Stimulated activated CD8-positive, alpha-beta memory T cell treated with anti-CD3 and anti-CD28 coated beads, Interleukin-15, amount 100 ng/mL, for 4 hours (primary cell): ENCODE results near the gene B3GNT7.
"Not testable (repeated sequence)": the region's sequence is repeated elsewhere in the genome, so short reads cannot be mapped to it uniquely, and the experiment has no call there.

ENCODE experiments used
- DNase-seq, 2 donors: peaks; one replicate each; pipeline ENCODE4 v3.0.0-alpha.2; 2020; ENCODE audit warnings: low read depth in 2 of 2

The B3GNT7 gene

GRCh38 chr2:231364961-231365810 is 30.3 kb upstream of the B3GNT7 start:
- no peak for DNase-seq

DNA sequence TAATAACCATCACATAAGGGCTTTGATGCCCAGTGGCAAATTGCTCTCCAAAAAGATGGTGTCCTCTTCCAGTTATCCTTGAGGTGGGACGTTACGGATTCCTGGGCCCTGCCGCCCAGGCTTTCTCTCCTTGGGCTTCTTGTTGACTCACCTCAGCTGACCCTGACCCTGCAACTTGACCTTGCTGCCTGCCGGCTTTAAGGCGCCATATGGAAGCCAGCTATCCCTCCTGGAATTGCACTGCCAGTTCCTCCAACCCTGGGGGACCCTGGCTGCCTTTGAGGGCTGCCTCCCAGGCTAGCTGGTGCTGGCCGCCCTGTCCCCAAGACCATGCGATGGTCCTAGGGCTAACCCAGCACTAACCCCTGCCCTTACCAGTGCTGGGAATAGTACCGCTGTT is 28.3 kb upstream of the B3GNT7 start:
- no peak for DNase-seq

- no peak for DNase-seq
Measured at GRCh38 chr2:231369580-231370428, 25.7 kb upstream of the B3GNT7 start.

DNA sequence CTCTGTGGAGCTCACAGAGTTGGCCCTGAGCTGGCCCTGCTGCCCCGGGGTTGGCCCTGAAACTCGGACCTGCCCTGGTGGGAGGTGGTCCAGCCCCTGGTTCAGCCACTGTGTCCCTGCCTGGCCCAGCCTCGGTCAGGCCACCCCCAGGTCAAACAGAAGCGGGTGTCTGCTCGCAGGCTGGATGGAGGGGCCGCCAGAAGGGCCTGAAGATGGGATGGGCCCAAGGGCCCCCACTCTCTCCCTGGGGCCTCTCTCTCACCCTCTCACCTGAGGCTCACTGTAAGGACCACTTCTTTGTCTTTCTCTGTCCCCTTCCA is 25.1 kb upstream of the B3GNT7 start:
- DNase-seq = no peak

DNA sequence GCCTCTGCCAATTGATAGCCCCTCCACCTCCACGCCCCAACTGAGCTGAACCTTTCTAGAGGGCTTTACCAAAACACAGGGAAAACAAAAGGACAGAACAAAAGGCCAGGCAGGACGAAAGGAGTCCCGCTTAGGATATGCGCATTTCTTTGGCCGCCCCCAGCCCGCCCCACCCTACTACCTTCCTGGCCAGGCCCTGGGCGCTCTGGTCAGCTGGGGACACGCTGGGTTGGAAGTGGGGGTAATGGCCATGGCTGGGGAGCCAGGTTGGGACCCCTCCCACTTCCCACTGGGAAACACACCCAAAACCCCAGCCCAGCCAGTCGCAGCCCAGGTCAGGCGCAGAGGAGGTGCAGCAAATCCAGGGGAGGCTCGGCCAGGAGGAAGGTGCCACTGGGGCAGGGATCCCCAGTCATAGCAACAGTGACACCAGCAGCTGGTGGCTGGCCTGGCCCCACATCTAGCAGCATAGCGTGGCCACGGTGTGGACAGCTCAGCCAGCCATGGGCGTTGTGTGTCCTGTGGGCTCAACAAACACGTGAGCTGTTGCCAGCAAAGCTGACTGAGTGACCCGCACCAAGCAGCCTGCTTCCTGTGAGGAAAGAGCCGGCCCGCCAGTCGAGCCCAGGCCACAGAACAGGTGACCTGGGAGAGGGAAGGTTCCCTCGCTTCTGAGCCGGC is 24.6 kb upstream of the B3GNT7 start:
- no peak for DNase-seq

DNA sequence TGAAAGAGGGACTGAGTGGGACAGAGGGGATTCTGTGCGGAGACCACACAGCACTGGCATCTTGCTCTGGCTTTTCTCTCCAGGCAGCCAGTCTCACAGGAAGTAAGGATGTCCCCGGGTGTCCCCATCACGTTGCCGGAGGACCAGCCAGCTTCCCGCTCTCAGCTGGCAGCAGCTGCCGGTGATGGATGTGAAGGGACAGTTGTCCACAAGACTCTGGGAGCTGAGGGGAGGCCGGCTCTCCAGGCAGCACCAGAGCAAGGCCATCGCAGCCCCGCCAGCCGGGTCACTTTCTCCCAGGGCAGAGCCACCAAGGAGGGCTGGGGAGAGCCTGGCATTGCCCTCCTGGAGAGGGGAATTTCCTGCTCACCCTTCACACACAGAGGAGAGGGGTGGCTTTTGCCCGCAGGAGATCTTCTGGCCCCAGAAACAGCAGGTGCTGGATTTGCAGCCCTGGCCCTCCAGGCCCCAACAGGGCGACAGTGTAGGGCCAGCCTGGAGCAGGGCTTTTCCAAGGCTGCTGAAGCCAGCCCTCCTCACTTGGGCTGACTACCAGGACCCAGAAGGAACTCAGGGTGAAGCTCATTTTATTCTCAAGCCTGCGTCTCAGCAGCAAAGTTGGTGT is 24.0 kb upstream of the B3GNT7 start:
- DNase-seq = no peak

DNA sequence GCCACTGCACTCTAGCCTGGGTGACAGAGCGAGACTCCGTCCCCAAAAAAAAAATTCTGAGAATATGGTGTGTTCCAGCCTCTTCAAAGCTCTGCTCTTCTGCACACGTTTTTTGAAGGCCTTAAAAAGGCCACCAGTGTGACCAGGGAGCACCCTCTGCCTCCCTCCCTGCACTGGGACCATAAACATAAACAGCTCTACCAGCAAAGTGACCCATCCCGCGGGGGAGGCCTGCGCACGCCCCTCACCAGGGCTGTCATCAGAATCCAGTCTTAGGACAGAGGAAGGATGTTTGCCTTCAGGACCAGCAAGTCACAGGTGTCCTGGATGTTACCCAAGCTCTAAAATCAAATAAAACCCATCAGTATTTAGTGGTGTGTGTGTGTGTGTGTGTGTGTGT is 23.2 kb upstream of the B3GNT7 start:
- no peak for DNase-seq

GRCh38 chr2:231373184-231373583 is 22.3 kb upstream of the B3GNT7 start:
- DNase-seq = no peak

DNA sequence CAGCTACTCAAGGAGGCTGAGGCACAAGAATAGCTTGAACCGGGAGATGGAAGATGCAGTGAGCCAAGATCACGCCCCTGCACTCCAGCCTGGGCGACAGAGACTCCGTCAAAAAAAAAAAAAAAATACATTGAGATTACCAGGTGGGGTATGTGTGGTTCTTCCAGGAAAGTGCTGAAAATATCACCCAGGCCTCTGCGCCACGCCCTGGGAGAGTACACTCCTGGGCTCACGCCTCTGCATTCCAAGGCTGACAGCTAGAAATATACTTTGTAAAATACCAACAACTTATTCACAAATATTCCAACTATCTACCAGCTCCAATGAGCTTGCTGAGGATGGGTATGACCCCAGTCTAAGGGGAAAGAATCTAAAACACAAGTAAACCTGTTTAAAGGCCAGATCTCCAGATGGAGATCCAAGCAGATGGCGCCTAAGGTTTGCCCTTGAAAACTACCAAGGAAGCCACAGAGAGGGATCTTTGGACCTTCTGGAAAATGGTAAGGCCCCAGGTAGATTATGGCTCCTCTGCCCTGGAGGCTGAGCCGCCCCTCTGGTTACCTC is 21.6 kb upstream of the B3GNT7 start:
- DNase-seq = no peak

GRCh38 chr2:231374771-231375170 is 20.7 kb upstream of the B3GNT7 start:
- DNase-seq = no peak

- DNase-seq = not testable (repeated sequence)
Measured at GRCh38 chr2:231375994-231376615, 19.4 kb upstream of the B3GNT7 start.

GRCh38 chr2:231376857-231377256 is 18.7 kb upstream of the B3GNT7 start:
- DNase-seq = no peak

GRCh38 chr2:231378026-231378722 is 17.3 kb upstream of the B3GNT7 start:
- no peak for DNase-seq

- DNase-seq = no peak
Measured at GRCh38 chr2:231379266-231380215, 16.0 kb upstream of the B3GNT7 start.

- DNase-seq = no peak
Measured at GRCh38 chr2:231380307-231380706, 15.2 kb upstream of the B3GNT7 start.

- no peak for DNase-seq
Measured at GRCh38 chr2:231380991-231381847, 14.3 kb upstream of the B3GNT7 start.

GRCh38 chr2:231382116-231382515 is 13.4 kb upstream of the B3GNT7 start:
- no peak for DNase-seq

GRCh38 chr2:231383416-231384108 is 11.9 kb upstream of the B3GNT7 start:
- DNase-seq = peak in 1 of 2 donors; percentile 13
